ENCODE measurements around the gene CROCC2.

GRCh38 chr2:241020629-241021190 lies 114.6 kb downstream of the CROCC2 start:
- TF ChIP-seq CTCF (IDR thresholded peaks at IDR 0.05) (no peak), POLR2A (IDR thresholded peaks at IDR 0.05) (no peak)

Measured in sigmoid colon (tissue), 3 donors.